ENCODE data around the gene PIEZO2.

DNA sequence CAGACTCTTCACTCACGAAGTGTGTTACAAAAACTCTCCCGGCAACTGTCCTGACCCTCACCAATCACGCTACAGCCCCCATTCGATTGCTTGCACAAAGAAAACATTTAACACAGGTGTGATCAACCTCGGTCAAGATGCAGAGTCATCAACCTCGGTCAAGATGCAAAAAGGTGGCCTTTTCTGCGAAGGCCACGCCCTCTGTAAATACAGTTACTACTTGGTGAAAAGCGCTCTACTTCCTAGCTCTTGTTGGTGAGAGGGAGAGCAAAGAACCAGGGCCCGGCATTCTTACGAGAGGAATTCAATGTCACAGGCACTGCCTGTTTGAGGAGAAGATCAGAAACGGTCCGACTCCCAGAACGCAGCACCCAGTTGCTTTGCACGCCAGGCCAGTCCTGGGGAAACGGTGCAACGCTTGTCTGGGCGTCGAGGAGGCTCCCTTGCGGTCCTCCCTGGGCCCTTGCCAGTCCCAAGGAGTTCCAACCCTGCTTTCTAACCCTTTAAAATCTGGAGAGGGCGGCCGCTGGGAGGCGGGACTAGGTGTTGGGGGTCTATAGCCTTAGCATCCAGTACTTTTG is 1.9 kb downstream of the PIEZO2 start:
- TF ChIP-seq, protein P1, sequence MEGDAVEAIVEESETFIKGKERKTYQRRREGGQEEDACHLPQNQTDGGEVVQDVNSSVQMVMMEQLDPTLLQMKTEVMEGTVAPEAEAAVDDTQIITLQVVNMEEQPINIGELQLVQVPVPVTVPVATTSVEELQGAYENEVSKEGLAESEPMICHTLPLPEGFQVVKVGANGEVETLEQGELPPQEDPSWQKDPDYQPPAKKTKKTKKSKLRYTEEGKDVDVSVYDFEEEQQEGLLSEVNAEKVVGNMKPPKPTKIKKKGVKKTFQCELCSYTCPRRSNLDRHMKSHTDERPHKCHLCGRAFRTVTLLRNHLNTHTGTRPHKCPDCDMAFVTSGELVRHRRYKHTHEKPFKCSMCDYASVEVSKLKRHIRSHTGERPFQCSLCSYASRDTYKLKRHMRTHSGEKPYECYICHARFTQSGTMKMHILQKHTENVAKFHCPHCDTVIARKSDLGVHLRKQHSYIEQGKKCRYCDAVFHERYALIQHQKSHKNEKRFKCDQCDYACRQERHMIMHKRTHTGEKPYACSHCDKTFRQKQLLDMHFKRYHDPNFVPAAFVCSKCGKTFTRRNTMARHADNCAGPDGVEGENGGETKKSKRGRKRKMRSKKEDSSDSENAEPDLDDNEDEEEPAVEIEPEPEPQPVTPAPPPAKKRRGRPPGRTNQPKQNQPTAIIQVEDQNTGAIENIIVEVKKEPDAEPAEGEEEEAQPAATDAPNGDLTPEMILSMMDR (IDR thresholded peaks at IDR 0.05), result no peak
- TF ChIP-seq POLR2AphosphoS5 (IDR thresholded peaks at IDR 0.05) (no peak), POLR2A (IDR thresholded peaks at IDR 0.05) (no peak), EP300 (IDR thresholded peaks at IDR 0.05) (no peak)

All from gastroesophageal sphincter (tissue), 3 donors.